ENCODE results near the gene KSR2.

Gene KSR2

DNA sequence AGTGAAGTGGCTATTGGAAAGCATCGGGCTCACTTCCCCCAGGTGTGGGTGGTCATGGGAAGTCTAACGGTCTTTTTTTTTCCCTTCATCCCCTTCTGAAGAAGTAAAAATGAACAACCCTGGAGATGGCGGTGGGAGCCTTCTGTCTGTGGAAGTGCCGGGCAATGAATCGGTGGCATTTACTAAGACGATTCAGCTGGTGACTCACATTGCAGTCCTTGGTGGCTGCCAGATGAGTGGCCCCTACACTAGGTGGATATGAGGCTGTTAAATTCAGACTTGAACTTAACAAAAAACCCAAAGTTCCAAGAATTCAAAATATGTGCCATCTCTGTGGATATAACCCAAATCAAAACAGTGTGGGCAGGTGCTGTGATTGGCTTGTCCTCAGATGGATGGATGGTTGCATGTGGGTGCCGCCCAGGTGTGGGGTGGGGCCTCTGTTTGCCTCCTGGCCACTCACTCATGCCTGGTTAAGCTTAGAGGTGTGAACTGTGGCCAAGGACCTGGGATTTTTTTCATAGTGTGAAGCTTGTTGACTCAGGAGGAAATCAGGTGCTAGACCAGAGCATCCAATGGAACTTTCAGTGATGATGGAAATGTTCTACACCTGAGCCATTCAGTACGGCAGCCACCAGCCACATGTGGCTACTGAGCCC, 430.6 kb downstream of the KSR2 start:
- no peak overlapping the region for H3K27ac ChIP-seq (ENCODE audit: low read length)
- TF ChIP-seq EZH2phosphoT487 (IDR thresholded peaks at IDR 0.05; ENCODE audit: low read depth), result no peak
- TF ChIP-seq, protein P1, sequence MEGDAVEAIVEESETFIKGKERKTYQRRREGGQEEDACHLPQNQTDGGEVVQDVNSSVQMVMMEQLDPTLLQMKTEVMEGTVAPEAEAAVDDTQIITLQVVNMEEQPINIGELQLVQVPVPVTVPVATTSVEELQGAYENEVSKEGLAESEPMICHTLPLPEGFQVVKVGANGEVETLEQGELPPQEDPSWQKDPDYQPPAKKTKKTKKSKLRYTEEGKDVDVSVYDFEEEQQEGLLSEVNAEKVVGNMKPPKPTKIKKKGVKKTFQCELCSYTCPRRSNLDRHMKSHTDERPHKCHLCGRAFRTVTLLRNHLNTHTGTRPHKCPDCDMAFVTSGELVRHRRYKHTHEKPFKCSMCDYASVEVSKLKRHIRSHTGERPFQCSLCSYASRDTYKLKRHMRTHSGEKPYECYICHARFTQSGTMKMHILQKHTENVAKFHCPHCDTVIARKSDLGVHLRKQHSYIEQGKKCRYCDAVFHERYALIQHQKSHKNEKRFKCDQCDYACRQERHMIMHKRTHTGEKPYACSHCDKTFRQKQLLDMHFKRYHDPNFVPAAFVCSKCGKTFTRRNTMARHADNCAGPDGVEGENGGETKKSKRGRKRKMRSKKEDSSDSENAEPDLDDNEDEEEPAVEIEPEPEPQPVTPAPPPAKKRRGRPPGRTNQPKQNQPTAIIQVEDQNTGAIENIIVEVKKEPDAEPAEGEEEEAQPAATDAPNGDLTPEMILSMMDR (IDR thresholded peaks at IDR 0.05; ENCODE audit: low read depth, low read length), result no peak
- H3K9me3 ChIP-seq (ENCODE audit: insufficient read depth, low read length), result no peaks in the 10 kb centered on the region
- H2AFZ ChIP-seq (ENCODE audit: low read depth, low read length), result no peak overlapping the region
- no peaks in the 10 kb centered on the region for H3K36me3 ChIP-seq (replicated peaks; ENCODE audit: low read depth, low read length)
- H4K20me1 ChIP-seq (ENCODE audit: insufficient read depth, low read length), result no peaks in the 10 kb centered on the region
- no peaks in the 10 kb centered on the region for H3K4me1 ChIP-seq (ENCODE audit: low read length)
- H3K27me3 ChIP-seq (ENCODE audit: low read depth, low read length), result peaks cover 15% of the 10 kb centered on the region
- H3K79me2 ChIP-seq (ENCODE audit: low read length), result no peaks in the 10 kb centered on the region
- no peak overlapping the region for H3K4me3 ChIP-seq (ENCODE audit: low read length)
- H3K9ac ChIP-seq (ENCODE audit: low read length), result no peak overlapping the region
- no peak overlapping the region for H3K4me2 ChIP-seq (ENCODE audit: low read length)

DNA sequence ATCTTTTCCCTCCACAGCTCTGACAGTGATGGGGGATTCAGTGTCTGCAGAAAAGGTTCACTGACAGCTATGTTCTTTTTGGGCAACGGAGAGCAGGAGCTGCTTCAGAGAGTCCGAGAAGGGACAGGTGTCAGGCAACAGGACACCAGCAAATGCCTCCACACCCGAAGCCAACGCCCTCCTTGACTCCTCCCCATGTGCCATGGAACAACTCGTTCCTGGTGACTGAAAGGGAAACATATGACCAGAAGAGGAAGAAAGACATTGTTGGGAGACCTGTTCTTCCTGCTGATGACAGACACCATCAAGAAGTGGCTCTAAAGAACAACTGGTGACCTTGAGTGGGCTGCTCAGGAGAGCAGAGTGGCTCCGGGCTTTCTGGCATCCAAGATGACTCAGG, 435.1 kb downstream of the KSR2 start:
- H3K4me1 ChIP-seq (ENCODE audit: low read length), result no peaks in the 10 kb centered on the region
- H3K4me3 ChIP-seq (ENCODE audit: low read length), result no peak overlapping the region
- H4K20me1 ChIP-seq (ENCODE audit: insufficient read depth, low read length), result no peaks in the 10 kb centered on the region
- no peaks in the 10 kb centered on the region for H3K9me3 ChIP-seq (ENCODE audit: insufficient read depth, low read length)
- H3K9ac ChIP-seq (ENCODE audit: low read length), result no peak overlapping the region
- TF ChIP-seq, protein P1 (IDR thresholded peaks at IDR 0.05; ENCODE audit: low read depth, low read length), result no peak
- no peak for TF ChIP-seq EZH2phosphoT487 (IDR thresholded peaks at IDR 0.05; ENCODE audit: low read depth)
- H3K36me3 ChIP-seq (replicated peaks; ENCODE audit: low read depth, low read length), result no peaks in the 10 kb centered on the region
- peaks cover 33% of the 10 kb centered on the region for H3K27me3 ChIP-seq (ENCODE audit: low read depth, low read length)
- H3K27ac ChIP-seq (ENCODE audit: low read length), result no peak overlapping the region
- H3K79me2 ChIP-seq (ENCODE audit: low read length), result no peaks in the 10 kb centered on the region
- no peak overlapping the region for H3K4me2 ChIP-seq (ENCODE audit: low read length)
- H2AFZ ChIP-seq (ENCODE audit: low read depth, low read length), result no peak overlapping the region

DNA sequence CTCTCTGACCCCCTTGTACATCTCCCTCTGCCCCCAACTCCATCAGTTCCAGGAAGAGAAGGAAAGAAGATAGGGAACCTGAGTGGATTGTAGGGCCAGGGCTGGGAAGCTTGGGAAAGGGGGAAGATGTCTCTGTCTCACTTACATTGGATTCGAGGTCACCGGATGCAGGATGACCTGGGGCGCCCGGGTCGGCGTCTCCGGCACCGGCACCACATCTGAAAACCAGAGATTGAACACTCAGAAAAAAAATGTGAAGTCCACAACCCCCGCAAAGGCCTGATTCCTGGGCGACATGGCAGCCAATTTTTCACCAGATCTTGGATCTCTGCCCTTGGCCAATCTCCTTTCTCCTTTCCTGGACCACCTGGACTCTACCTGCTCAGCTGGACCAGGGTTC, 438.0 kb downstream of the KSR2 start:
- Histone ChIP-seq H3K79me2 (ENCODE audit: low read length) (no peaks in the 10 kb centered on the region), H3K4me2 (ENCODE audit: low read length) (no peak overlapping the region)

DNA sequence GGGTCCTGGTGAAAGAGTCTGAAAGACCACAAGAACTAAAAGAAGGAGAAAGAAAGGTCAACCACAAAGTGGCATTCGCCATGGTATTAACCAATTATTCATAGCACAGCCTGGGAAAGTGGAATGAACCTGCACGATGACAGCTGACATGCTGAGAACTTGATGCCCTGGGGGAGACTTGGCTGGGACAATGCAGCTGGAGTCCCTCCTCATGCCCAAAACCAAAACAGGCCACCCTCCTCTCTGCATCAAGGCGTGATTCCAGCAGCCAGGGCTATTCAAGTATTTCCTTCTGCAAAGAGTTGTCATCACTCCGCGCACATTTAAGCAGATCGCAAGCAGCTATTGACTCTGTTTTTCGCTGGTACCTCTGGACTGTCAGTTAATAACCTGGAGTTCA, 440.3 kb downstream of the KSR2 start:
- Histone ChIP-seq H4K20me1 (ENCODE audit: insufficient read depth, low read length) (no peaks in the 10 kb centered on the region), H3K9ac (ENCODE audit: low read length) (no peak overlapping the region), H3K27ac (ENCODE audit: low read length) (no peak overlapping the region), H2AFZ (ENCODE audit: low read depth, low read length) (no peak overlapping the region), H3K9me3 (ENCODE audit: insufficient read depth, low read length) (no peaks in the 10 kb centered on the region), H3K4me3 (ENCODE audit: low read length) (no peak overlapping the region), H3K4me2 (ENCODE audit: low read length) (no peak overlapping the region), H3K4me1 (ENCODE audit: low read length) (no peaks in the 10 kb centered on the region), H3K27me3 (ENCODE audit: low read depth, low read length) (peaks cover 23% of the 10 kb centered on the region; the same call in 1 of the 2 replicates), H3K79me2 (ENCODE audit: low read length) (no peaks in the 10 kb centered on the region), H3K36me3 (replicated peaks; ENCODE audit: low read depth, low read length) (no peaks in the 10 kb centered on the region)
- TF ChIP-seq EZH2phosphoT487 (IDR thresholded peaks at IDR 0.05; ENCODE audit: low read depth), result no peak
- TF ChIP-seq, protein P1 (IDR thresholded peaks at IDR 0.05; ENCODE audit: low read depth, low read length), result no peak

More for the DNA sequence above, 438.0 kb downstream of the KSR2 start:
- TF ChIP-seq, protein P1 (IDR thresholded peaks at IDR 0.05; ENCODE audit: low read depth, low read length), result no peak
- TF ChIP-seq EZH2phosphoT487 (IDR thresholded peaks at IDR 0.05; ENCODE audit: low read depth), result no peak
- H3K36me3 ChIP-seq (replicated peaks; ENCODE audit: low read depth, low read length), result no peaks in the 10 kb centered on the region
- peaks cover 36% of the 10 kb centered on the region for H3K27me3 ChIP-seq (ENCODE audit: low read depth, low read length)
- H3K9ac ChIP-seq (ENCODE audit: low read length), result no peak overlapping the region
- no peak overlapping the region for H3K4me3 ChIP-seq (ENCODE audit: low read length)
- no peaks in the 10 kb centered on the region for H3K4me1 ChIP-seq (ENCODE audit: low read length)
- H2AFZ ChIP-seq (ENCODE audit: low read depth, low read length), result no peak overlapping the region
- no peaks in the 10 kb centered on the region for H4K20me1 ChIP-seq (ENCODE audit: insufficient read depth, low read length)
- no peak overlapping the region for H3K27ac ChIP-seq (ENCODE audit: low read length)
- no peaks in the 10 kb centered on the region for H3K9me3 ChIP-seq (ENCODE audit: insufficient read depth, low read length)

Measured in OCI-LY3 (cell line).